T-helper 17 cell (primary cell): ENCODE data around the gene PPM1M. TPM values are rescaled to one million over a fixed set of nuclear protein-coding genes. Genes with fewer than 3 reads are reported as not detected.

ENCODE experiments used
- ATAC-seq: fragments of 150-1000 bp; cut with Tn5 transposase; 2 replicates; pipeline ENCODE4 v1.10.0; 2021; ENCODE audit warnings: mild to moderate bottlenecking, moderate library complexity
- DNase-seq, 3 donors: peaks; one replicate each; pipeline versions ENCODE4 v3.0.0 to v3.0.0-alpha.2; 2020 to 2021
- H3K9me3 ChIP-seq: one replicate; pipeline ENCODE4 v1.7.0; 2013; ENCODE audit warnings: low read length, mild to moderate bottlenecking; ENCODE audit not compliant: control insufficient read depth, poor library complexity, severe bottlenecking
- H3K27ac Mint-ChIP-seq: one replicate; pipeline ENCODE4 v1.8.0; 2022; ENCODE audit warnings: mild to moderate bottlenecking, moderate library complexity, mixed read lengths
- H3K27me3 Mint-ChIP-seq: one replicate; pipeline ENCODE4 v1.8.0; 2022; ENCODE audit warnings: mixed read lengths
- H3K36me3 Mint-ChIP-seq: one replicate; pipeline ENCODE4 v1.8.0; 2022; ENCODE audit warnings: low read depth, mixed read lengths
- H3K4me1 Mint-ChIP-seq: one replicate; pipeline ENCODE4 v1.8.0; 2022; ENCODE audit warnings: mild to moderate bottlenecking, mixed read lengths
- H3K4me3 Mint-ChIP-seq: one replicate; pipeline ENCODE4 v1.8.0; 2022; ENCODE audit warnings: mild to moderate bottlenecking, moderate library complexity, mixed read lengths
- total RNA-seq, 4 donors: library from RNA in 2 of 4; stranded (reverse) in 2 of 4; gene quantifications; one replicate each; pipeline ENCODE4 v1.2.3 and lab custom pipeline; 2022 to 2026

The PPM1M gene
- total RNA-seq, 2 donors from 2014 or later: 43.9 to 58.0 TPM

GRCh38 chr3:52297242-52298148 is 51.9 kb downstream of the PPM1M start:
- H3K27ac Mint-ChIP-seq: no peak overlapping the region
- no peak for DNase-seq
- peaks cover 9% of the 10 kb centered on the region for H3K4me1 Mint-ChIP-seq
- no peak for ATAC-seq
- H3K4me3 Mint-ChIP-seq: no peak overlapping the region
- no peaks in the 10 kb centered on the region for H3K36me3 Mint-ChIP-seq
- no peaks in the 10 kb centered on the region for H3K27me3 Mint-ChIP-seq
- no peaks in the 10 kb centered on the region for H3K9me3 ChIP-seq

GRCh38 chr3:52298149-52299098 is 52.9 kb downstream of the PPM1M start:
- no peak overlapping the region for H3K4me3 Mint-ChIP-seq
- DNase-seq: no peak
- H3K27ac Mint-ChIP-seq: peak overlapping the region; percentile 11
- no peaks in the 10 kb centered on the region for H3K9me3 ChIP-seq
- H3K36me3 Mint-ChIP-seq: no peaks in the 10 kb centered on the region
- H3K4me1 Mint-ChIP-seq: peaks cover 11% of the 10 kb centered on the region
- no peak for ATAC-seq
- H3K27me3 Mint-ChIP-seq: no peaks in the 10 kb centered on the region

GRCh38 chr3:52299247-52299878 is 53.8 kb downstream of the PPM1M start:
- H3K27me3 Mint-ChIP-seq: no peaks in the 10 kb centered on the region
- H3K36me3 Mint-ChIP-seq: no peaks in the 10 kb centered on the region
- H3K27ac Mint-ChIP-seq: peak overlapping the region; percentile 11

More at GRCh38 chr3:52299247-52299878, 53.8 kb downstream of the PPM1M start:
- H3K4me3 Mint-ChIP-seq: peak overlapping the region; percentile 36
- no peaks in the 10 kb centered on the region for H3K9me3 ChIP-seq
- no peak for ATAC-seq
- H3K4me1 Mint-ChIP-seq: peaks cover 11% of the 10 kb centered on the region
- DNase-seq: no peak

Other genes with a start within 250 kb of the PPM1M start
- 1,000 to 10,000 TPM; 1,359 to 1,493 TPM for gene RPL29, start 249.9 kb upstream of the PPM1M start, total RNA-seq
- gene DUSP7, start 189.2 kb upstream of the PPM1M start, total RNA-seq: 10 to 100 TPM; 15.8 to 18.6 TPM
- 1 to 10 TPM in 1 of 2 donors, under 1 TPM in 1; 0.47 to 1.4 TPM for gene POC1A, start 91.3 kb upstream of the PPM1M start, total RNA-seq
- 10 to 100 TPM; 14.4 to 15.6 TPM for gene ALAS1, start 47.6 kb upstream of the PPM1M start, total RNA-seq
- gene TLR9, start 20.1 kb upstream of the PPM1M start, total RNA-seq: under 1 TPM in 1 of 2 donors, not detected in 1; 0.42 TPM
- gene TWF2, start 6.6 kb upstream of the PPM1M start, total RNA-seq: 10 to 100 TPM; 44.8 to 48.2 TPM
- gene WDR82, start 32.9 kb downstream of the PPM1M start, total RNA-seq: 100 to 1,000 TPM; 109 to 114 TPM
- 10 to 100 TPM; 30.6 to 42.2 TPM for gene GLYCTK, start 42.1 kb downstream of the PPM1M start, total RNA-seq
- 10 to 100 TPM; 50.3 to 58.5 TPM for gene DNAH1, start 70.6 kb downstream of the PPM1M start, total RNA-seq
- gene BAP1, start 164.2 kb downstream of the PPM1M start, total RNA-seq: 100 to 1,000 TPM; 107 to 114 TPM
- gene PHF7, start 164.9 kb downstream of the PPM1M start, total RNA-seq: 10 to 100 TPM; 11.1 to 13.0 TPM
- 1 to 10 TPM; 1.5 to 2.3 TPM for gene SEMA3G, start 199.3 kb downstream of the PPM1M start, total RNA-seq
- 1 to 10 TPM; 3.7 to 3.8 TPM for gene TNNC1, start 208.3 kb downstream of the PPM1M start, total RNA-seq
- gene NISCH, start 209.8 kb downstream of the PPM1M start, total RNA-seq: 100 to 1,000 TPM; 121 to 146 TPM
- gene STAB1, start 249.6 kb downstream of the PPM1M start, total RNA-seq: 1 to 10 TPM; 1.7 to 4.9 TPM